Measurements from ENCODE around the gene SCOC.

DNA sequence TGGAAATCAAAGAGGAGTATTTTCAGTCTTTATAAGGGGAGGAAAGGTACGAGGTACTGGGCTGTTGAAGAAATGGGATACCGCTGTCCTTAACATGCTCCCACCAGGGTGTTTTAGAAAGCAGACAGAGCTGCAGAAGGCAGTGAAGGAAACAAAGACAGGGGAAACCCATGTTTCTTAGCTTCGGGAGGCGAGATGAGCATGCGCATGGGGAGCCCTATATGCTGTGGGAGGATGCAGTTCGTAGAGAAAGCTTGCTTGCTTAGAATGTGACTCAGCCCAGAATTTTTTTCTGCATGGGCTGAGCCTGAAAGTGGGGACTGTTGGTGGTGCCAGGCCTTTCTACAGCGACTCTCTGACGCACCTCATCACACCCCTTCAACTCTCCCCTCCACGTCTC is 28.8 kb upstream of the SCOC start:
- TF ChIP-seq, protein P1, sequence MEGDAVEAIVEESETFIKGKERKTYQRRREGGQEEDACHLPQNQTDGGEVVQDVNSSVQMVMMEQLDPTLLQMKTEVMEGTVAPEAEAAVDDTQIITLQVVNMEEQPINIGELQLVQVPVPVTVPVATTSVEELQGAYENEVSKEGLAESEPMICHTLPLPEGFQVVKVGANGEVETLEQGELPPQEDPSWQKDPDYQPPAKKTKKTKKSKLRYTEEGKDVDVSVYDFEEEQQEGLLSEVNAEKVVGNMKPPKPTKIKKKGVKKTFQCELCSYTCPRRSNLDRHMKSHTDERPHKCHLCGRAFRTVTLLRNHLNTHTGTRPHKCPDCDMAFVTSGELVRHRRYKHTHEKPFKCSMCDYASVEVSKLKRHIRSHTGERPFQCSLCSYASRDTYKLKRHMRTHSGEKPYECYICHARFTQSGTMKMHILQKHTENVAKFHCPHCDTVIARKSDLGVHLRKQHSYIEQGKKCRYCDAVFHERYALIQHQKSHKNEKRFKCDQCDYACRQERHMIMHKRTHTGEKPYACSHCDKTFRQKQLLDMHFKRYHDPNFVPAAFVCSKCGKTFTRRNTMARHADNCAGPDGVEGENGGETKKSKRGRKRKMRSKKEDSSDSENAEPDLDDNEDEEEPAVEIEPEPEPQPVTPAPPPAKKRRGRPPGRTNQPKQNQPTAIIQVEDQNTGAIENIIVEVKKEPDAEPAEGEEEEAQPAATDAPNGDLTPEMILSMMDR (IDR thresholded peaks at IDR 0.05; ENCODE audit: low read depth, low read length), result no peak
- TF ChIP-seq EZH2phosphoT487 (IDR thresholded peaks at IDR 0.05; ENCODE audit: low read depth), result no peak

All from OCI-LY3 (cell line).